Smooth muscle cell (in vitro differentiated cells): ENCODE results near the gene FOXN4. TPM values are rescaled to one million over a fixed set of nuclear protein-coding genes. Genes with fewer than 3 reads are reported as not detected.
A peak's percentile ranks its signal among the peaks of the same experiment; 100 is the strongest.
"Not testable (repeated sequence)": the region's sequence is repeated elsewhere in the genome, so short reads cannot be mapped to it uniquely, and the experiment has no call there.

ENCODE experiments used
- DNase-seq: peaks from one replicate; lab custom pipeline; 2025; ENCODE audit not compliant: unreplicated experiment; lab: John Stamatoyannopoulos, UW
- H2AFZ ChIP-seq: fragments of 200-600 bp; sonication (generic); 2 replicates; pipeline ENCODE4 v1.6.0; 2016; ENCODE audit warnings: antibody characterized with exemption, low read depth, mild to moderate bottlenecking
- H3F3A ChIP-seq: fragments of 200-600 bp; sonication (generic); 2 replicates; pipeline ENCODE4 v1.6.0; 2017; ENCODE audit warnings: antibody characterized with exemption, low read depth
- H3K27ac ChIP-seq: fragments of 200-600 bp; sonication (generic); 2 replicates; pipeline ENCODE4 v1.5.1; 2016; ENCODE audit warnings: low read depth, mild to moderate bottlenecking
- H3K27me3 ChIP-seq: fragments of 200-600 bp; sonication (generic); 2 replicates; pipeline ENCODE4 v1.6.1; 2016; ENCODE audit warnings: low read depth, mild to moderate bottlenecking
- H3K36me3 ChIP-seq: fragments of 200-600 bp; sonication (generic); 2 replicates; pipeline ENCODE4 v1.5.1; 2016; ENCODE audit warnings: low read depth
- H3K4me1 ChIP-seq: fragments of 200-600 bp; sonication (generic); 2 replicates; pipeline ENCODE4 v1.5.1; 2016; ENCODE audit warnings: low read depth
- H3K4me2 ChIP-seq: fragments of 200-600 bp; sonication (generic); 2 replicates; pipeline ENCODE4 v1.6.0; 2016; ENCODE audit warnings: mild to moderate bottlenecking
- H3K4me3 ChIP-seq: fragments of 200-600 bp; sonication (generic); 2 replicates; pipeline ENCODE4 v1.5.1; 2016; ENCODE audit warnings: mild to moderate bottlenecking
- H3K79me2 ChIP-seq: fragments of 200-600 bp; sonication (generic); 2 replicates; pipeline ENCODE4 v1.6.0; 2016; ENCODE audit warnings: low read depth, mild to moderate bottlenecking
- H3K9ac ChIP-seq: fragments of 200-600 bp; sonication (generic); 2 replicates; pipeline ENCODE4 v1.6.0; 2016; ENCODE audit warnings: low read depth
- H3K9me3 ChIP-seq: fragments of 200-600 bp; sonication (generic); replicated peaks from 2 replicates; pipeline ENCODE4 v1.5.1; 2016; ENCODE audit warnings: low read depth
- H4K20me1 ChIP-seq: fragments of 200-600 bp; sonication (generic); 2 replicates; pipeline ENCODE4 v1.6.0; 2016; ENCODE audit warnings: low read depth
- CTCF ChIP-seq: fragments of 200-600 bp; sonication (generic); IDR thresholded peaks from 2 replicates; pipeline ENCODE4 v1.5.1; 2017; ENCODE audit warnings: borderline replicate concordance, mild to moderate bottlenecking, antibody characterized with exemption; ENCODE audit not compliant: insufficient read depth, poor library complexity, severe bottlenecking
- WGBS: methylation state at CpG from one replicate; pipeline ENCODE4 v1.1.7; 2016; ENCODE audit warnings: low lambda C conversion rate; 5-methylcytosine and 5-hydroxymethylcytosine counted together
- polyA plus RNA-seq: library from polyadenylated mRNA; unstranded; fragments of >200 nt; fragmentation: Nextera tagmentation; extraction: Ambion mirVana; gene quantifications from 2 replicates; pipeline ENCODE4 v1.2.1, GENCODE V29; 2016
- total RNA-seq: library from RNA; depleted of rRNA; stranded (reverse); fragments of >200 nt; gene quantifications from 2 replicates; pipeline ENCODE4 v1.2.3, GENCODE V29; 2014

The FOXN4 gene
- total and polyA plus RNA-seq, 2 experiments from 2014 or later, result not detected

GRCh38 chr12:109329003-109329402 lies 19.9 kb upstream of the FOXN4 start:
- Histone ChIP-seq H3K27me3 (peaks cover 9% of the 10 kb centered on the region), H3K4me1 (peaks cover 8% of the 10 kb centered on the region), H3K27ac (no peak overlapping the region), H3K4me3 (no peak overlapping the region), H4K20me1 (no peaks in the 10 kb centered on the region), H2AFZ (no peak overlapping the region), H3K9ac (no peak overlapping the region), H3K9me3 (no peaks in the 10 kb centered on the region), H3K79me2 (no peaks in the 10 kb centered on the region), H3K4me2 (no peak overlapping the region), H3F3A (no peaks in the 10 kb centered on the region), H3K36me3 (no peaks in the 10 kb centered on the region)
- 87% methylated on average over 3 of the region's 3 CpGs for WGBS
- no peak for TF ChIP-seq CTCF
- DNase-seq, result no peak

- H2AFZ ChIP-seq, H3K27ac ChIP-seq, H3K4me3 ChIP-seq, DNase-seq, H3K36me3 ChIP-seq, H3K9me3 ChIP-seq, H3K79me2 ChIP-seq, H3K9ac ChIP-seq, H3K4me1 ChIP-seq, H4K20me1 ChIP-seq, H3K4me2 ChIP-seq, H3F3A ChIP-seq: not testable (repeated sequence)
- peaks cover 68% of the 10 kb centered on the region for H3K27me3 ChIP-seq
- WGBS, result 91% methylated on average over 8 of the region's 8 CpGs
Observed at GRCh38 chr12:109321294-109321693, 12.2 kb upstream of the FOXN4 start.

- peaks cover 89% of the 10 kb centered on the region for H3K27me3 ChIP-seq
- TF ChIP-seq CTCF, result no peak
- H3K4me3 ChIP-seq, result peak overlapping the region; percentile 48
Observed at GRCh38 chr12:109310247-109311125, 1.4 kb upstream of the FOXN4 start.

GRCh38 chr12:109309381-109310246 lies 530 bp upstream of the FOXN4 start:
- no peak overlapping the region for H3K27ac ChIP-seq
- H3F3A ChIP-seq, result no peaks in the 10 kb centered on the region
- peak overlapping the region; percentile 88 for H3K4me2 ChIP-seq
- H4K20me1 ChIP-seq, result no peaks in the 10 kb centered on the region
- peaks cover 89% of the 10 kb centered on the region for H3K27me3 ChIP-seq
- peaks cover 9% of the 10 kb centered on the region for H3K4me1 ChIP-seq
- under 1% methylated on average over 38 of the region's 99 CpGs for WGBS
- H3K79me2 ChIP-seq, result no peaks in the 10 kb centered on the region
- peak overlapping the region; percentile 48 for H3K4me3 ChIP-seq
- no peak overlapping the region for H2AFZ ChIP-seq
- no peak for DNase-seq
- TF ChIP-seq CTCF, result no peak
- no peak overlapping the region for H3K9ac ChIP-seq
- no peaks in the 10 kb centered on the region for H3K36me3 ChIP-seq
- no peaks in the 10 kb centered on the region for H3K9me3 ChIP-seq

More at GRCh38 chr12:109310247-109311125, 1.4 kb upstream of the FOXN4 start:
- Histone ChIP-seq H3K4me2 (peak overlapping the region; percentile 87), H3K4me1 (peaks cover 9% of the 10 kb centered on the region), H2AFZ (no peak overlapping the region), H4K20me1 (no peaks in the 10 kb centered on the region), H3K27ac (no peak overlapping the region), H3K9ac (no peak overlapping the region), H3K9me3 (no peaks in the 10 kb centered on the region), H3K36me3 (no peaks in the 10 kb centered on the region), H3K79me2 (no peaks in the 10 kb centered on the region), H3F3A (no peaks in the 10 kb centered on the region)
- no peak for DNase-seq
- WGBS, result 11% methylated on average over 32 of the region's 33 CpGs
